ENCODE measurements around the gene SFTA2. TPM values are rescaled to one million over a fixed set of nuclear protein-coding genes. Genes with fewer than 3 reads are reported as not detected.

Gene SFTA2
- total and polyA plus RNA-seq, 9 of the 15 experiments (the other 6 are each of a cell fraction or from before 2014, with no cell fraction given): not detected

- TF ChIP-seq ZBTB40 (IDR thresholded peaks at IDR 0.05): peak; percentile 97
- no peak for TF ChIP-seq ZBTB40 (CRISPR knock-in tag; IDR thresholded peaks at IDR 0.05)
- no peak for TF ChIP-seq GMEB1 (CRISPR knock-in tag; IDR thresholded peaks at IDR 0.05)
- no peak for TF ChIP-seq NFE2L1 (tag; IDR thresholded peaks at IDR 0.05; ENCODE audit: borderline replicate concordance, low read depth)
- TF ChIP-seq SMARCC2 (IDR thresholded peaks at IDR 0.05; ENCODE audit: low read depth): no peak
- peak; percentile 78 for TF ChIP-seq ETV1 (tag; conservative IDR thresholded peaks at IDR 0.05; ENCODE audit: low read depth)
- TF ChIP-seq NR2F6 (CRISPR knock-in tag; IDR thresholded peaks at IDR 0.05): no peak
- peak; percentile 96 for TF ChIP-seq CCNT2 (IDR thresholded peaks at IDR 0.05; ENCODE audit: borderline replicate concordance, extremely low read depth, insufficient read length, low read depth, low read length)
- TF ChIP-seq BRF1 (IDR thresholded peaks at IDR 0.05; ENCODE audit: borderline replicate concordance, extremely low read depth, insufficient read length): no peak
- 0 out of 2 replicates have a peak, but pooled peaks have one; percentile 49 for TF ChIP-seq MYC (IDR thresholded peaks at IDR 0.05; ENCODE audit: low read depth, low read length)
- 0 out of 2 replicates have a peak, but pooled peaks have one; percentile 51 for TF ChIP-seq MYC (CRISPR knock-in tag; IDR thresholded peaks at IDR 0.05; ENCODE audit: borderline replicate concordance, low read depth)
- TF ChIP-seq SAP30 (IDR thresholded peaks at IDR 0.05; ENCODE audit: borderline replicate concordance, insufficient read depth, low read depth, low read length, poor library complexity, severe bottlenecking): no peak
- no peak for TF ChIP-seq ZNF384 (IDR thresholded peaks at IDR 0.05; ENCODE audit: low read depth, low read length)
- no peak for TF ChIP-seq PHF21A (IDR thresholded peaks at IDR 0.05; ENCODE audit: borderline replicate concordance, low read depth)
- no peak for TF ChIP-seq COPS2 (conservative IDR thresholded peaks at IDR 0.05)
- TF ChIP-seq PPARD (CRISPR knock-in tag; IDR thresholded peaks at IDR 0.05): no peak
- 0 out of 2 replicates have a peak, but pooled peaks have one; percentile 13 for TF ChIP-seq MTA2 (IDR thresholded peaks at IDR 0.05; ENCODE audit: low read depth)
Observed at GRCh38 chr6:30955367-30956042, 23.5 kb upstream of the SFTA2 start (continued).

All from K562 (cell line).